ENCODE results near the gene SF3B1.

GRCh38 chr2:197363998-197364397 lies 70.8 kb downstream of the SF3B1 start:
- TF ChIP-seq PATZ1 (CRISPR knock-in tag; IDR thresholded peaks at IDR 0.05; ENCODE audit: borderline replicate concordance) (no peak), RARB (CRISPR knock-in tag; IDR thresholded peaks at IDR 0.05) (no peak), CREB5 (CRISPR knock-in tag; IDR thresholded peaks at IDR 0.05; ENCODE audit: low read depth) (no peak), GLIS3 (CRISPR knock-in tag; IDR thresholded peaks at IDR 0.05) (no peak), SNAI2 (CRISPR knock-in tag; IDR thresholded peaks at IDR 0.05) (no peak), ZFP3 (CRISPR knock-in tag; IDR thresholded peaks at IDR 0.05) (no peak), CSDC2 (CRISPR knock-in tag; IDR thresholded peaks at IDR 0.05) (no peak), ZNF565 (CRISPR knock-in tag; conservative IDR thresholded peaks at IDR 0.05; ENCODE audit: low read depth) (no peak), TCF4 (CRISPR knock-in tag; IDR thresholded peaks at IDR 0.05; ENCODE audit: borderline replicate concordance) (no peak)

All from SK-N-SH treated with all-trans-retinoic acid at 6 μM for 48 hours (cell line).